MM.1S (cell line): ENCODE results near the gene DCLRE1B.

ENCODE experiments used
- CTCF ChIP-seq: fragments of 300-600 bp; sonication (generic); IDR thresholded peaks from 2 replicates; pipeline ENCODE4 v1.5.1; 2016; ENCODE audit warnings: antibody characterized with exemption, low read length, mixed read lengths
- EZH2 ChIP-seq: fragments of 300-600 bp; sonication (generic); optimal IDR thresholded peaks from 2 replicates; pipeline ENCODE3; 2017; ENCODE audit warnings: low read depth, mild to moderate bottlenecking, antibody characterized with exemption, low read length, mixed read lengths
- EZH2phosphoT487 ChIP-seq: fragments of 300-600 bp; sonication (generic); IDR thresholded peaks from 2 replicates; pipeline ENCODE4 v1.6.1; 2018; ENCODE audit warnings: antibody characterized with exemption, low read length

GRCh38 chr1:113935970-113936369, 30.8 kb downstream of the DCLRE1B start:
- TF ChIP-seq CTCF = no peak
- no peak for TF ChIP-seq EZH2phosphoT487
- no peak for TF ChIP-seq EZH2
